HUES6 (cell line): ENCODE results near the gene IFIT3.
"Not testable (repeated sequence)": the region's sequence is repeated elsewhere in the genome, so short reads cannot be mapped to it uniquely, and the experiment has no call there.

Experiments used
- H3K27ac ChIP-seq: 2 replicates; pipeline ENCODE4 v1.7.0; 2013; ENCODE audit warnings: low read depth, mild to moderate bottlenecking, low read length, inconsistent platforms
- H3K27me3 ChIP-seq: 2 replicates; pipeline ENCODE4 v1.6.1; 2013; ENCODE audit warnings: low read length; ENCODE audit not compliant: control insufficient read depth, insufficient read depth
- H3K36me3 ChIP-seq: 2 replicates; pipeline ENCODE4 v1.6.1; 2013; ENCODE audit warnings: low read length; ENCODE audit not compliant: control insufficient read depth, insufficient read depth
- H3K4me1 ChIP-seq: 2 replicates; pipeline ENCODE4 v1.6.1; 2013; ENCODE audit warnings: low read length; ENCODE audit not compliant: control insufficient read depth, insufficient read depth
- H3K4me3 ChIP-seq: 2 replicates; pipeline ENCODE4 v1.5.1; 2013; ENCODE audit warnings: low read depth, low read length
- H3K9ac ChIP-seq: one replicate; pipeline ENCODE4 v1.6.1; 2013; ENCODE audit warnings: mild to moderate bottlenecking, low read length
- H3K9me3 ChIP-seq: 2 replicates; pipeline ENCODE4 v1.6.1; 2013; ENCODE audit warnings: low read depth, low read length; ENCODE audit not compliant: control insufficient read depth, insufficient read depth

The IFIT3 gene

GRCh38 chr10:89285303-89285702 is 42.5 kb upstream of the IFIT3 start:
- not testable (repeated sequence) for H3K27ac ChIP-seq
- H3K9ac ChIP-seq: peak overlapping the region; percentile 78

GRCh38 chr10:89294721-89295239 is 33.0 kb upstream of the IFIT3 start:
- Histone ChIP-seq H3K27ac (no peak overlapping the region), H3K4me3 (no peak overlapping the region)

More at GRCh38 chr10:89285303-89285702, 42.5 kb upstream of the IFIT3 start:
- Histone ChIP-seq H3K4me3 (peak overlapping the region; percentile 50; the same call in 1 of the 2 replicates), H3K4me1 (peaks cover 16% of the 10 kb centered on the region), H3K36me3 (peaks cover 26% of the 10 kb centered on the region; the same call in 1 of the 2 replicates), H3K9me3 (peaks cover 25% of the 10 kb centered on the region; the same call in 1 of the 2 replicates)
- H3K27me3 ChIP-seq: not testable (repeated sequence)

GRCh38 chr10:89295597-89295996 is 32.2 kb upstream of the IFIT3 start:
- H3K27me3 ChIP-seq: no peaks in the 10 kb centered on the region
- H3K9ac ChIP-seq: no peak overlapping the region
- H3K4me1 ChIP-seq: no peaks in the 10 kb centered on the region
- H3K36me3 ChIP-seq: peaks cover 25% of the 10 kb centered on the region; the same call in 1 of the 2 replicates
- H3K27ac ChIP-seq: no peak overlapping the region
- no peak overlapping the region for H3K4me3 ChIP-seq
- H3K9me3 ChIP-seq: no peaks in the 10 kb centered on the region

More at GRCh38 chr10:89294721-89295239, 33.0 kb upstream of the IFIT3 start:
- no peaks in the 10 kb centered on the region for H3K27me3 ChIP-seq
- no peak overlapping the region for H3K9ac ChIP-seq
- H3K9me3 ChIP-seq: no peaks in the 10 kb centered on the region
- no peaks in the 10 kb centered on the region for H3K4me1 ChIP-seq
- peaks cover 28% of the 10 kb centered on the region; the same call in 1 of the 2 replicates for H3K36me3 ChIP-seq

- no peak overlapping the region for H3K9ac ChIP-seq
- H3K4me1 ChIP-seq: peaks cover 2% of the 10 kb centered on the region; the same call in 1 of the 2 replicates
- no peaks in the 10 kb centered on the region for H3K9me3 ChIP-seq
- H3K36me3 ChIP-seq: peaks cover 23% of the 10 kb centered on the region; the same call in 1 of the 2 replicates
- no peaks in the 10 kb centered on the region for H3K27me3 ChIP-seq
- H3K4me3 ChIP-seq: no peak overlapping the region
- H3K27ac ChIP-seq: no peak overlapping the region
Measured at GRCh38 chr10:89296220-89296648, 31.6 kb upstream of the IFIT3 start.

- H3K9ac ChIP-seq: no peak overlapping the region
Measured at GRCh38 chr10:89297356-89297755, 30.4 kb upstream of the IFIT3 start.

GRCh38 chr10:89297791-89298190 is 30.0 kb upstream of the IFIT3 start:
- H3K27ac ChIP-seq: no peak overlapping the region

More at GRCh38 chr10:89297356-89297755, 30.4 kb upstream of the IFIT3 start:
- Histone ChIP-seq H3K27me3 (no peaks in the 10 kb centered on the region), H3K9me3 (no peaks in the 10 kb centered on the region), H3K27ac (no peak overlapping the region), H3K4me1 (peaks cover 12% of the 10 kb centered on the region), H3K4me3 (no peak overlapping the region), H3K36me3 (peaks cover 13% of the 10 kb centered on the region; the same call in 1 of the 2 replicates)

GRCh38 chr10:89299031-89299430 is 28.8 kb upstream of the IFIT3 start:
- Histone ChIP-seq H3K27ac (no peak overlapping the region), H3K4me1 (peaks cover 12% of the 10 kb centered on the region), H3K36me3 (peaks cover under 1% of the 10 kb centered on the region; the same call in 1 of the 2 replicates), H3K27me3 (no peaks in the 10 kb centered on the region), H3K9ac (no peak overlapping the region), H3K9me3 (no peaks in the 10 kb centered on the region), H3K4me3 (no peak overlapping the region)

More at GRCh38 chr10:89297791-89298190, 30.0 kb upstream of the IFIT3 start:
- Histone ChIP-seq H3K27me3 (no peaks in the 10 kb centered on the region), H3K9ac (no peak overlapping the region), H3K36me3 (peaks cover 9% of the 10 kb centered on the region; the same call in 1 of the 2 replicates), H3K9me3 (no peaks in the 10 kb centered on the region), H3K4me3 (no peak overlapping the region), H3K4me1 (peaks cover 12% of the 10 kb centered on the region)

GRCh38 chr10:89301232-89301631 is 26.6 kb upstream of the IFIT3 start:
- H3K4me1 ChIP-seq: peaks cover 12% of the 10 kb centered on the region
- H3K27ac ChIP-seq: no peak overlapping the region
- no peaks in the 10 kb centered on the region; the same call in 1 of the 2 replicates for H3K36me3 ChIP-seq
- no peak overlapping the region for H3K4me3 ChIP-seq
- H3K9me3 ChIP-seq: no peaks in the 10 kb centered on the region
- H3K9ac ChIP-seq: no peak overlapping the region
- no peaks in the 10 kb centered on the region for H3K27me3 ChIP-seq

- Histone ChIP-seq H3K27ac (no peak within 1 kb of the TSS), H3K36me3 (no peaks in the 10 kb centered on the region; the same call in 1 of the 2 replicates), H3K4me3 (no peak within 1 kb of the TSS), H3K9ac (no peak within 1 kb of the TSS), H3K4me1 (peaks cover 12% of the 10 kb centered on the region), H3K27me3 (no peaks in the 10 kb centered on the region), H3K9me3 (no peaks in the 10 kb centered on the region)
Measured at GRCh38 chr10:89301721-89302445, 25.9 kb upstream of the IFIT3 start, which contains the start of gene IFIT2. Gene IFIT2, plus strand, starts transcription at chr10:89302046. Its CDS starts 78 bp downstream, at chr10:89302124.

GRCh38 chr10:89302625-89303024 is 25.2 kb upstream of the IFIT3 start:
- no peak overlapping the region for H3K27ac ChIP-seq
- peaks cover 12% of the 10 kb centered on the region for H3K4me1 ChIP-seq
- no peak overlapping the region for H3K4me3 ChIP-seq
- H3K9ac ChIP-seq: no peak overlapping the region
- no peaks in the 10 kb centered on the region for H3K9me3 ChIP-seq
- no peaks in the 10 kb centered on the region for H3K27me3 ChIP-seq
- no peaks in the 10 kb centered on the region for H3K36me3 ChIP-seq

GRCh38 chr10:89303161-89303560 is 24.6 kb upstream of the IFIT3 start:
- Histone ChIP-seq H3K9ac (no peak overlapping the region), H3K9me3 (no peaks in the 10 kb centered on the region), H3K4me3 (no peak overlapping the region), H3K4me1 (peaks cover 12% of the 10 kb centered on the region), H3K27ac (no peak overlapping the region; the same call in 1 of the 2 replicates), H3K27me3 (no peaks in the 10 kb centered on the region), H3K36me3 (no peaks in the 10 kb centered on the region)
